C4-2B (cell line): ENCODE measurements around the gene ARHGAP1.

ENCODE experiments used
- CTCF ChIP-seq: fragments of 450-650 bp; conservative IDR thresholded peaks from 2 replicates; pipeline ENCODE4 v1.5.1; 2017; ENCODE audit warnings: mild to moderate bottlenecking
- ZFX ChIP-seq: fragments of 450-650 bp; IDR thresholded peaks from 2 replicates; pipeline ENCODE4 v1.6.1; 2017

- TF ChIP-seq CTCF: no peak
- TF ChIP-seq ZFX: no peak
Observed at GRCh38 chr11:46657186-46657585, 43.2 kb downstream of the ARHGAP1 start.
